HUES64 (cell line): ENCODE results near the gene SP140.
"Not testable (repeated sequence)": the region's sequence is repeated elsewhere in the genome, so short reads cannot be mapped to it uniquely, and the experiment has no call there.

Experiments used
- H3K27ac ChIP-seq: 2 replicates; pipeline ENCODE4 v1.7.0; 2013; ENCODE audit warnings: low read depth, low read length, inconsistent platforms
- H3K27me3 ChIP-seq: 2 replicates; pipeline ENCODE4 v1.6.1; 2013; ENCODE audit warnings: mild to moderate bottlenecking, low read length; ENCODE audit not compliant: insufficient read depth
- H3K36me3 ChIP-seq: 2 replicates; pipeline ENCODE4 v1.6.1; 2013; ENCODE audit warnings: mild to moderate bottlenecking, low read length; ENCODE audit not compliant: insufficient read depth
- H3K4me1 ChIP-seq: 2 replicates; pipeline ENCODE4 v1.6.1; 2013; ENCODE audit warnings: mild to moderate bottlenecking, low read length, moderate library complexity; ENCODE audit not compliant: insufficient read depth
- H3K4me3 ChIP-seq: 2 replicates; pipeline ENCODE4 v1.5.1; 2013; ENCODE audit warnings: mild to moderate bottlenecking, low read length, moderate library complexity
- H3K9ac ChIP-seq: 2 replicates; pipeline ENCODE4 v1.6.1; 2013; ENCODE audit warnings: mild to moderate bottlenecking, low read depth, low read length
- H3K9me3 ChIP-seq: 2 replicates; pipeline ENCODE4 v1.6.1; 2013; ENCODE audit warnings: low read depth, low read length; ENCODE audit not compliant: insufficient read depth
- WGBS: fragments of 150-250, 120-280 bp; methylation state at CpG from one replicate; pipeline ENCODE4 v1.1.7; 2013; ENCODE audit warnings: missing lambda C conversion rate; 5-methylcytosine and 5-hydroxymethylcytosine counted together

The SP140 gene

DNA sequence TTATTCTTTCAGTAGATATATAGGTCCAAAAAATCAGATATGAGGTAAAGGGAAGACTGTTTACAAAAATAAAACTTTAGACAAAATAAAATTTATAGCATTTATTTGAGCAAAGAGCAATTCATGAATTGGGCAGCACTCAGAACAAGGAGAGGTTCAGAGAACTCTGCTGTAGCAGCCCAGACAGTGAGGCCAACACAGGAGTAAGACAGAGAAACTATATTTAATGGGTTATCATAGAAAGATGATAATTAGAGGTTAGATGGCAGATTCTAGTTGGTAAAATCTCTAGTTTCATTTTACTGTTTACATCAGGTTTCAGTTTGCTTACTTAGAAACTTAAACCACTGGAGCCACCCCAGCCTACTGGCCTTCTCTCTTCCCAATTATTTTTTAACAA lies 71.4 kb downstream of the SP140 start:
- no peak overlapping the region for H3K27ac ChIP-seq
- H3K36me3 ChIP-seq, result no peaks in the 10 kb centered on the region
- H3K4me1 ChIP-seq, result no peaks in the 10 kb centered on the region
- peaks cover 6% of the 10 kb centered on the region; the same call in 1 of the 2 replicates for H3K9me3 ChIP-seq
- no peak overlapping the region for H3K4me3 ChIP-seq
- H3K27me3 ChIP-seq, result no peaks in the 10 kb centered on the region
- H3K9ac ChIP-seq, result no peak overlapping the region

DNA sequence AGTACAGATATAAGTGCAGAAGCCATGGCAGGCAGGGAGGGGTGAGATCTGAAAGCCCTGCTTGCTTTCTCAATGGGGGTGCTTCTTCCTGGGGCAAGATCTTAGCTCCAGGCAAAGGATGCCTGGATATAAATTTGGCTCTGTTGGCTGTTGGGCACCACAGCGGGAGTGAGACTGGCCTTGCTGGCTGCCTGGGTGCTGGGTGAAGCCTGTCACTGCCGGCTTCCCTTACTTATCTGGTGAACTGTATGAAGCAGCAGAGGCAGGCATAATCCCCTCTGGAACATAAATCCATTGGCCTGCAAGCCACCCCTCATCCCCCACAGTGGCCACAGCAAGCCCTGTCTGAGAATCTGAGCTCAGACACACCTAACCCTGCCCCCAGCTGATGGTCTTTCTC lies 74.1 kb downstream of the SP140 start:
- Histone ChIP-seq H3K27ac (no peak overlapping the region), H3K27me3 (no peaks in the 10 kb centered on the region), H3K4me1 (no peaks in the 10 kb centered on the region), H3K36me3 (no peaks in the 10 kb centered on the region), H3K9ac (no peak overlapping the region), H3K4me3 (no peak overlapping the region), H3K9me3 (peaks cover 6% of the 10 kb centered on the region; the same call in 1 of the 2 replicates)
- WGBS, result 93% methylated on average over 2 of the region's 2 CpGs

DNA sequence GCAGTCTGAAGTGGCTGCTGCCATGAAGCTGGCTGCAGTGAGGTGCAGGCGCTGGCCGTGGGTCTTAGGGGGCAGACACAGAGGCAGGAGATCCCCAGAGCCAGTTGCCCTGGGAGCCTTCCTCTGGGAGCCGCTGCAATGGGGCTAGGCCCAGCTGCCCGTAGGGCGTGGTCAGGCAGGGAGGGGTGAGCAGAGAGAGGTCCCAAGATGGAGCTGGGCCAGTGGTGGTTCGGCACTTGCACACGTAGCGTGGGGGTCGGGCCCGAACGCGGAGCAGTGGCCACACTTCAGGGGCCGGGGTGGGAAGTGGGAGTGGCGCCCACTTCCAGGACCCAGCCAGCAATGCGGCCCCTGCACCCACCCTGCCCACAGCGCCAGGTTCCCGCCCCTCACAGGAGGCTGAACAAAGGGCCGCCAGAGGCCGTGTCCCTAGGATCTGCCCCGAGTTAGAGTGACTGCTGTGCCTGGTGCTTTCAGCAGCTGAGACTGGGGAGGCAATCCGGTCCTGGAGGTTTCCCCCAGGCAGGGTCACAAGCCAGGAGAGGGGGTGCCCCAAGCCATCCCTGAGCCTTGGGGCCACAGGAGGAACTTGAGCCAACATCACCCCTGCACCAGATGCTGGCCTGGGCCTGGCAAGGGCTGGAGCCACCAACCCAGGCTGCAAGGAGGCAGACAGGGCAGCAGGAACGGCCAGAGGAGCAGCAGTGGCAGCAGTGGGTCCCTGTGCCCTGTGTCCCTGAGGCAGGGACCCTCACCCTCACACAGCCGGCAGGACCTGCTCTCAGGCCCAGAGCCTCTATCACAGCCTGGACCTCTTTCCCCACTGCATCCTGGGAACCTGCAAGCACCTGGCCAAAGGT lies 80.1 kb downstream of the SP140 start:
- no peak overlapping the region for H3K9ac ChIP-seq
- peaks cover 4% of the 10 kb centered on the region; the same call in 1 of the 2 replicates for H3K9me3 ChIP-seq
- 94% methylated on average over 23 of the region's 23 CpGs for WGBS
- no peak overlapping the region for H3K4me3 ChIP-seq
- H3K36me3 ChIP-seq, result no peaks in the 10 kb centered on the region
- H3K27ac ChIP-seq, result no peak overlapping the region
- H3K4me1 ChIP-seq, result no peaks in the 10 kb centered on the region
- no peaks in the 10 kb centered on the region for H3K27me3 ChIP-seq

DNA sequence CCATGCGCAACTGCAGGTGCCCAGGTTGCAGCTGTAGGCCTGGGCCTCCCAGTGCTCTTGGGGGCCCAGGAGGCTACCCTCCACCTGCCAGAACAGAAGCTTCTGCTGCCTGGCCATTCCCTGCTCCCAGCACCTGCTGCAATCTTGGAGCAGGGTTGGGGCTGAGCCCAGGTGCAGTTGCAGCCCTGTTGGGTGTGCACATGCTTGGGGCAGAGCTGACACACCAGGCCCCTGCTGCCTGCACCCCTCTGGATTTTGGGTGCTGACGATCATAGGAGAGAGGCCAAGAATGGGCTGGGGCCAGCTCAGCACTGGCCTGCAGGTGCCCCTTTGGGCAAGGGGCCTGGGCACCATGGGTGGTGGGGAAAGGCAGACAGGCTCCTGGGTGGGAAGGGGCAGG lies 80.9 kb downstream of the SP140 start:
- WGBS, result 72% methylated on average over 2 of the region's 2 CpGs
- H3K4me1 ChIP-seq, result 0 out of 2 replicates have a peak, but pooled peaks cover under 1% of the 10 kb centered on the region
- no peaks in the 10 kb centered on the region for H3K27me3 ChIP-seq

DNA sequence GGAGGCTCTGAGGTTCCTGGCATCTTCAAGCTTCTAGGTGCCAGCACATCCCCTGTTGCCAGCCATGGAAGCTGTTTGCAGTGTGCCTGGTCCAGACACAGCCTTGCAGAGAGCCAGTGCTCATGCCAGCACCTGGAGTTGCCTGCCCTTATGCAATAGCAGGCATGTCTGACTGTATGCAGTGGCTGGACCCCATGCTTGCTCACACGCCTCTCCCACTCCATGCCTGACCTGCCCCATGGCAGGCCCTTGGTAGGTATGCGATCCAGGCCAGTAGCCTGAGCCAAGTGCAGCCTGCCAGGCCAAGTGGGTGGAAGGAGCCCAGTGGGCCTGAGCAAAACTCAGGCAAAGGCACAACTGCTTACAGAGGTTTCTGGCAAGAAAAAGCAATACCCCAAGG lies 81.9 kb downstream of the SP140 start:
- Histone ChIP-seq H3K4me3 (no peak overlapping the region), H3K27me3 (no peaks in the 10 kb centered on the region), H3K4me1 (peaks cover 8% of the 10 kb centered on the region; the same call in 1 of the 2 replicates), H3K9me3 (peaks cover 4% of the 10 kb centered on the region; the same call in 1 of the 2 replicates), H3K36me3 (no peaks in the 10 kb centered on the region), H3K9ac (no peak overlapping the region), H3K27ac (no peak overlapping the region)
- WGBS, result 94% methylated on average over 2 of the region's 2 CpGs

More for the DNA sequence above, 80.9 kb downstream of the SP140 start:
- Histone ChIP-seq H3K9me3 (peaks cover 4% of the 10 kb centered on the region; the same call in 1 of the 2 replicates), H3K36me3 (no peaks in the 10 kb centered on the region), H3K27ac (no peak overlapping the region), H3K9ac (no peak overlapping the region), H3K4me3 (no peak overlapping the region)

DNA sequence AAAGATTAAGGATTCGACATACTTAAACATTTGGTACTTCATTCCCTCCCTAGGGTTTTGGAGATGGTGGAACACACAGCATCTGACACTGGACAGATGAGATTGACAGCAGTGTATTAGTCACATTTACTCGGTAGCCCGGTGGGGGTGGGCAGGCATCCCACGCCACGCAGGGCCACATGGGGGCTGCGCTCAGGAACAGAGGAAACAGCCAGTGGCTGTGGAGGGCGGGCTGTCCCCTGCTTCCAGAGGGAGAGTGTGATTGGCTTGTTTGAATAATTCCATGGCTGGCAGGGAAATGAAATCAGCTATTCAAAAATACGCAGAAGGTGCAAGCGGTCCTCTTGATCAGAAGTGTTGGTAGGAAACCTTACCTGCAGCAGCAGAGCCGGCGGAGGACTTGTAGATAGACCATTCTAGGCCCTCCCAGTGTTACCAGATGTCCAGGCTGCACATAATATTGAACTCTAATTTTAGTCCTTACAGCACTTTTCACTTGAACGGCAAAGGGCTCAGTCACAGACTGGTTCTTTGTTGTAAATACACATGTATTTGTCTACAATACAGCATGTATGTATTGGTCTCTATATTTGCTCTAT lies 83.0 kb downstream of the SP140 start:
- peaks cover 8% of the 10 kb centered on the region; the same call in 1 of the 2 replicates for H3K4me1 ChIP-seq
- peaks cover 4% of the 10 kb centered on the region; the same call in 1 of the 2 replicates for H3K9me3 ChIP-seq
- no peak overlapping the region for H3K27ac ChIP-seq
- WGBS, result 95% methylated on average over 11 of the region's 12 CpGs
- no peaks in the 10 kb centered on the region for H3K27me3 ChIP-seq
- H3K9ac ChIP-seq, result no peak overlapping the region
- no peaks in the 10 kb centered on the region for H3K36me3 ChIP-seq
- no peak overlapping the region for H3K4me3 ChIP-seq

DNA sequence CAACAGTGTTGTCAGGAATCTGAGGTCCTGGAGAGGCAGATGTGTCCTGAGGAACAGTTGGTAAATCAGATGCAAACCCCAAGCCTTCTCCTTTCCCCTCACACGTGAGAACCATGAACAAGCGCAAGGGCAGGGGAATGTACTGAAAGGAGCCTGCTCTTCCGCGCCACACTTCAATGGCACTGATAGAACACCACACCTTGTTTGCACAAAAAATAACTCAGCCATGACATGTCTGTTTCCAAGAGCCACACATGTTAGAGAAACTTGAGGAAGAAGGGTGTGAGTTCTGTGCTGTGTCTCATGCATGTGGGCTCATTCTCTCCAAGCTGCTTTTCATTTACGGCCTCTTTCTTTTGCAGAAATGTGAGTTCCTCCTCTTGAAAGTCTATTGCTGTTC lies 85.3 kb downstream of the SP140 start:
- not testable (repeated sequence) for H3K9me3 ChIP-seq, H3K4me3 ChIP-seq, H3K4me1 ChIP-seq, H3K36me3 ChIP-seq, H3K27me3 ChIP-seq, H3K27ac ChIP-seq, H3K9ac ChIP-seq
- no CpG with 5 or more reads among the region's 5 CpGs for WGBS

DNA sequence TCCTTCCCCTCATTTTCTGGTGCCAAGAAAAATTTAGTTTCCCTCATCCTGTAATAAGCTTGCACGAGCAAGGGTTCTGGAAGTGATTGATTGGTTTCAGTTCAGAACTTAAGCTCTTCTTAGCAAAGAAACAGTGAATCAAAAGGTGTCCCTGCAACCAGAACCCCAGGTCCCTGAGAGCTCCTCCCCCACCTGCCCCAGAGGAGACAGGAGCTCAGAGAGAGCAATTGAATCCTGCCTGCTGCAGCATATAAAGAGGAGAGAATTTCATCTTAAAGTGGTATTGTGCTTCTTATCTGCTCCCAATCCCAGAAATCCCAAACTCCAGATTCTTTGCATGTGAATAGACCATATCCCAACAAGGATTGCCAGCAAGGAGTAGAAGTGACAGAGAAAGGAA lies 86.1 kb downstream of the SP140 start:
- H3K27ac ChIP-seq, H3K4me1 ChIP-seq, H3K9ac ChIP-seq, H3K4me3 ChIP-seq, H3K27me3 ChIP-seq, H3K36me3 ChIP-seq, H3K9me3 ChIP-seq: not testable (repeated sequence)
- WGBS, result 83% methylated on average over 1 of the region's 1 CpG

DNA sequence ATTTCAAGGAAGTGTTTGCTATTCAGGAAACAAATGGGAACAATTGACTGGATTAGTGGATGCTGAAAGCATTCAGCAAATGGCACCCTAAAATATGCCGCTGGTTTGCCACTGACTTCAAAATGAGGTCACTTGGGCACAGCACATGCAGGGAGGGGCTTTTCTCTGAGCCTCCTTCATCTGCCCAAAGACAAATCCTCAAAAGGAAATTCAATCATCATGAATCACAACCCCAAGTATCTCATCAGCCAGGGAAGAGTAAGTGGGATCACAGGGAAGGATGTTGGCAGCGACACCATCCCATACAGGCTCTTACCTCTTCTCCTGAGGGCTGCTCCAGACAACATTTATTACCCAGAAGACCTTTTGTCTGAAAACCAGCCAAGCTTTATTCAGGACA lies 87.1 kb downstream of the SP140 start:
- Histone ChIP-seq H3K27me3 (no peaks in the 10 kb centered on the region), H3K4me3 (no peak overlapping the region), H3K36me3 (no peaks in the 10 kb centered on the region), H3K4me1 (peaks cover 8% of the 10 kb centered on the region; the same call in 1 of the 2 replicates), H3K9me3 (no peaks in the 10 kb centered on the region), H3K27ac (no peak overlapping the region), H3K9ac (no peak overlapping the region)
- WGBS, result 90% methylated on average over 2 of the region's 2 CpGs

DNA sequence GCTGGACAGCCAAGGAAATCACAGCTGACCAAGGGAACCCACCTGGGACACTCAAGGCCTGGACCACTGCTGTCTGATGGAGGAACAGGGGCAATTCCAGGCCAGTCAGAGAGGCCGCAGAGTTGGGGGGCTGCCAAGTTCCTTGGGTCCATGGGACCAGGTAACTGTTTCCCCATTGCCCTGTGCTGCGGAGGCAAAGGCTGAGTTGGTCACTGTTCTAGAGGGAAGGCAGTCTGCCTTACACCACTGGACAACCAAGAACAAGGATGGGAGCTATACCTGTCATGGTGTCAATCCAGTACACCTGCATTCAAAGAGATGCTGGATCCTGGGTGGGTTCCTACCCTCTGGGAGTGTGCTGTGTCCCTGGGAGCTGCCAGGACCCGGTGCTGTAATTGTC lies 91.8 kb downstream of the SP140 start:
- H3K27me3 ChIP-seq, result no peaks in the 10 kb centered on the region
- H3K4me3 ChIP-seq, result no peak overlapping the region
- no peaks in the 10 kb centered on the region for H3K4me1 ChIP-seq
- peaks cover 12% of the 10 kb centered on the region for H3K9me3 ChIP-seq
- H3K27ac ChIP-seq, result no peak overlapping the region
- WGBS, result 78% methylated on average over 3 of the region's 3 CpGs
- no peaks in the 10 kb centered on the region for H3K36me3 ChIP-seq
- no peak overlapping the region for H3K9ac ChIP-seq

DNA sequence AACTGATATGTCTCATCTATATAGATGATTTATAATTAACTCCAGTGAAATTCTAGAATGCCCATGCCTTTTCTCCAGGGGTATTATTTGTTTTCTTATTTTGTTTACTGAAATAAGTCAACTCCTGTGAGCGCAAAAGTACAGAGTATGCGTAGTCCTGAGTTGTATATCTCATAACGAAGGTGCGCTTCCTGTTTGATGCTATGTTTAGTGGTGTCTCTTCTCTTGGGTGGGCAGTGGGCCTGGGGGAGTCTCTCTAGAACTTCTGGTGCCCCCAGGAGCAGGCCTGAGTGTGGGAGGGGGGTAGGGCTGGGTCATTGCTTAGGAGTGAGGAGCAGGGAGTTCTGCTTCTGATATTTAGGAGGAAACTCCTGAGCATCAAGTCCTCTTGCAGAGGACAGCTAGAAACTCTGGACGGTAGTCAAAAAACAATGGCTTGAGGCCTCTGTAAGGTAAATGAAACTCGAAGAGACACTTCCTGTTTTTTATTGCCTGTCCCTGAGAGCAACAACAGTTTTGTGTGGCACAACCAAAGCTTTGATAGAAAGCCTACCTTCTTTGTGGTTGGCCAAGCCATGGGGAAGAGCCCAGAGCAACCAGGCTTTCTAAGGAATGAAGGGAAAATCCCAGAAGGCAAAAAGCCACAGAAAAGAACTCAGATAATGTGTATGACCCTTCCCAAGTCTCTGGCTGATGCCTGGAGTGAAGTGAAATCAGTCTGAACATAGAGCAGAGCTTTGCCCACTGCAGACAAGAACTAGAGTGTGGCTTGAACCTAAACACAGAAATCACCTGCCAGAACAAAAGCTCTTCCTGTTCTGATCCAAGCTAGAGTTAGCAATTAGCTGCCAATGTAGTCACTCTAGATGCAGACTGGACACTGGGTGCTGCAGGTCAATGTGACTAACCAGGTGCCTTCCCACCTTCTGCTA lies 92.9 kb downstream of the SP140 start:
- 75% methylated on average over 6 of the region's 6 CpGs for WGBS

More for the DNA sequence above, 92.9 kb downstream of the SP140 start:
- Histone ChIP-seq H3K4me3 (no peak overlapping the region), H3K9ac (no peak overlapping the region), H3K4me1 (no peaks in the 10 kb centered on the region), H3K36me3 (no peaks in the 10 kb centered on the region), H3K9me3 (peaks cover 23% of the 10 kb centered on the region), H3K27me3 (no peaks in the 10 kb centered on the region), H3K27ac (no peak overlapping the region)
